ENCODE measurements around the gene VWA2. TPM values are rescaled to one million over a fixed set of nuclear protein-coding genes. Genes with fewer than 3 reads are reported as not detected.

The VWA2 gene
- total RNA-seq, 1 experiment from 2014 or later = not detected

DNA sequence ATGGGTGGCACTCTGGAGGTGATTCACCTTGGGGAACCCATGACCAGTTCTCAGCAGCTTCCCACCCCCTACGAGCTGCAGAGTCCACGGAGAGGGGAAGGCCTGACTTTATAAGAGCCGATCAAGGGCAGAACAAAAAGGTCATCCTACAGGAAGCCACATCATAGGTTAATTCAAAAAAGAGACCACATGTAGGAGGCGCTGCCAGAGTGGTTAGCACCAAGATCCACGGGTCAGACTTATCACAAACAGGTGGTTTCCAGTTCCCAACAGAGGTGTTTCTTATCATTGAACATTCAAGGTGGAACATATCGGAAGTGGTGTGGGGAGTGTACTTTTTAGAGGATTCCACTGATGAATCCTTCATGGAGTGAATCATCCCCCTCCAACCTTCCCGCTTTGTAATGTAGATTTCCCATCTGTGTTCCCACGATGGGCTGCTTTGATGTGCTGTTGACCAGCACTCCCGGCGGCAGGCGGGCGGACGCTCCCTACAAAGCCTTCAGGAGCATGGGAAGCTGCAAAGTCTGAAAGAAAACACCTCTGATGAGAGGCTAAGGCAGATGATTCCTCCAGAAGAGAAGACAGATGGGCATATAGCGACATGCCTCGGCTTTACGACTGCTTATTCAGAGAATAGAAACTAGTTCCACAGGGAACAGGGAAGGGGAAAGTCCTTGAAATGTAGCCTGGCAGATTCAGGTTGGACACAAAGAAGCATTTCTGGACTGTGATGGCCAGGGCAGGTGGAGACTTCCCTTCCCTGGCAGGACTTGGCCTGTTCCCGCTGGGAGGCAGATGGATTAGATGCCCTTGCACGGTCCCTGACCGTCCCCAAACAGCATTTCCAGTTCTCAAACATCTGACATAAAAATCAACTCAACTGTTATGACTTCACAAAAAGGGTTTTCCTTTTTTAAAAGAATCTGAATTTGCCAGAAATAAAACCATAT, 98.7 kb downstream of the VWA2 start:
- H3K4me3 ChIP-seq = no peak overlapping the region
- no peaks in the 10 kb centered on the region for H3K27me3 ChIP-seq
- H3K9me3 ChIP-seq = no peaks in the 10 kb centered on the region
- no peaks in the 10 kb centered on the region for H3K36me3 ChIP-seq
- no peak for DNase-seq

DNA sequence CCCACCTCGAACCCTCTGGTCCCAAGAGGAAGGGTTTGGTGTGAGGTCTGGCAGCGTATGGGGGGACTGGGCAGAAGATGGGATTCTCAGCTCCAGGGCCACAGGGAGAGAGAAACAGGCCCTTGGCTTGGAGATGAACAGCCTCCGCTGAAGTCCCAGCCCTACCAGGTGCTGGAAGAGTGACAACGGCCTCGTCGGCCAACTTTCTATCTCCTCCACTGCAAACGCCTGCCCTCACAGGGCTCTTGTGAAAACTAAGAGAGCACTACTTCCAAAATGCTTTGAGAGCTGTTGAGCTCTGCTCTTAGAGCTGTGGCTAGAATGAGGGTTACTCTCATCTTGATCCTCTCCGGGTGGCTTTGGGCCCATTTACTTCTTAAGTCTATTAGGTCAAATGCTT, 101.8 kb downstream of the VWA2 start:
- no peaks in the 10 kb centered on the region for H3K9me3 ChIP-seq
- H3K27me3 ChIP-seq = no peaks in the 10 kb centered on the region
- H3K36me3 ChIP-seq = no peaks in the 10 kb centered on the region
- no peak for DNase-seq
- no peak overlapping the region for H3K4me3 ChIP-seq

Other genes with a start within 250 kb of the VWA2 start
- not detected in 2 replicates for gene ADRB1, start 195.4 kb upstream of the VWA2 start, total RNA-seq (2014; rRNA removed; shearing (Covaris generic); ENCODE audit: low replicate concordance)
- gene CCDC186, start 65.1 kb upstream of the VWA2 start, total RNA-seq (2014; rRNA removed; shearing (Covaris generic); ENCODE audit: low replicate concordance) = 1.2 and 5.1 TPM in 2 replicates
- gene TDRD1, start 59.9 kb upstream of the VWA2 start, total RNA-seq (2014; rRNA removed; shearing (Covaris generic); ENCODE audit: low replicate concordance) = not detected in 2 replicates
- 3.4 and 3.8 TPM in 2 replicates for gene AFAP1L2, start 165.2 kb downstream of the VWA2 start, total RNA-seq (2014; rRNA removed; shearing (Covaris generic); ENCODE audit: low replicate concordance)